ENCODE measurements around the gene RBFA.

RBFA gene

GRCh38 chr18:80075940-80076339 is 41.7 kb downstream of the RBFA start:
- Histone ChIP-seq H3K9me3 (ENCODE audit: low read length) (no peaks in the 10 kb centered on the region), H3K4me2 (ENCODE audit: low read length) (no peak overlapping the region), H3K9me2 (ENCODE audit: low read depth, low read length) (no peaks in the 10 kb centered on the region), H3K79me2 (ENCODE audit: insufficient read depth, low read length) (no peaks in the 10 kb centered on the region), H3K9ac (ENCODE audit: low read length) (no peak overlapping the region), H4K20me1 (ENCODE audit: insufficient read depth, low read length) (no peaks in the 10 kb centered on the region), H3K27ac (ENCODE audit: low read depth, low read length, poor library complexity, severe bottlenecking) (no peak overlapping the region), H2AFZ (ENCODE audit: low read length) (no peak overlapping the region), H3K4me3 (ENCODE audit: low read depth, low read length, poor library complexity, severe bottlenecking) (no peak overlapping the region), H3K4me1 (ENCODE audit: insufficient read depth, low read length, severe bottlenecking) (no peaks in the 10 kb centered on the region), H3K36me3 (ENCODE audit: insufficient read depth, low read length) (no peaks in the 10 kb centered on the region), H3F3A (ENCODE audit: insufficient read depth, low read length) (no peaks in the 10 kb centered on the region), H3K27me3 (ENCODE audit: insufficient read depth, low read length) (no peaks in the 10 kb centered on the region)
- TF ChIP-seq EZH2 (IDR thresholded peaks at IDR 0.05; ENCODE audit: borderline replicate concordance, low read length) (no peak), CTCF (IDR thresholded peaks at IDR 0.05; ENCODE audit: low read length) (no peak)

GRCh38 chr18:80076379-80076778 is 42.1 kb downstream of the RBFA start:
- no peaks in the 10 kb centered on the region for H3K27me3 ChIP-seq (ENCODE audit: insufficient read depth, low read length)
- TF ChIP-seq EZH2 (IDR thresholded peaks at IDR 0.05; ENCODE audit: borderline replicate concordance, low read length) (no peak), CTCF (IDR thresholded peaks at IDR 0.05; ENCODE audit: low read length) (no peak)
- no peak overlapping the region for H2AFZ ChIP-seq (ENCODE audit: low read length)
- H3K4me2 ChIP-seq (ENCODE audit: low read length): no peak overlapping the region
- no peaks in the 10 kb centered on the region for H3F3A ChIP-seq (ENCODE audit: insufficient read depth, low read length)
- no peak overlapping the region for H3K27ac ChIP-seq (ENCODE audit: low read depth, low read length, poor library complexity, severe bottlenecking)
- no peak overlapping the region for H3K9ac ChIP-seq (ENCODE audit: low read length)
- no peaks in the 10 kb centered on the region for H4K20me1 ChIP-seq (ENCODE audit: insufficient read depth, low read length)
- no peaks in the 10 kb centered on the region for H3K79me2 ChIP-seq (ENCODE audit: insufficient read depth, low read length)
- no peak overlapping the region for H3K4me3 ChIP-seq (ENCODE audit: low read depth, low read length, poor library complexity, severe bottlenecking)
- no peaks in the 10 kb centered on the region for H3K4me1 ChIP-seq (ENCODE audit: insufficient read depth, low read length, severe bottlenecking)
- no peaks in the 10 kb centered on the region for H3K9me2 ChIP-seq (ENCODE audit: low read depth, low read length)
- H3K9me3 ChIP-seq (ENCODE audit: low read length): no peaks in the 10 kb centered on the region
- H3K36me3 ChIP-seq (ENCODE audit: insufficient read depth, low read length): no peaks in the 10 kb centered on the region

- Histone ChIP-seq H3K36me3 (ENCODE audit: insufficient read depth, low read length) (no peaks in the 10 kb centered on the region), H3K79me2 (ENCODE audit: insufficient read depth, low read length) (no peaks in the 10 kb centered on the region), H3F3A (ENCODE audit: insufficient read depth, low read length) (no peaks in the 10 kb centered on the region), H2AFZ (ENCODE audit: low read length) (no peak overlapping the region), H4K20me1 (ENCODE audit: insufficient read depth, low read length) (no peaks in the 10 kb centered on the region), H3K9me3 (ENCODE audit: low read length) (no peaks in the 10 kb centered on the region), H3K27me3 (ENCODE audit: insufficient read depth, low read length) (no peaks in the 10 kb centered on the region), H3K4me2 (ENCODE audit: low read length) (no peak overlapping the region), H3K9me2 (ENCODE audit: low read depth, low read length) (no peaks in the 10 kb centered on the region), H3K4me3 (ENCODE audit: low read depth, low read length, poor library complexity, severe bottlenecking) (no peak overlapping the region), H3K27ac (ENCODE audit: low read depth, low read length, poor library complexity, severe bottlenecking) (no peak overlapping the region), H3K9ac (ENCODE audit: low read length) (no peak overlapping the region), H3K4me1 (ENCODE audit: insufficient read depth, low read length, severe bottlenecking) (no peaks in the 10 kb centered on the region)
- TF ChIP-seq EZH2 (IDR thresholded peaks at IDR 0.05; ENCODE audit: borderline replicate concordance, low read length): no peak
- no peak for TF ChIP-seq CTCF (IDR thresholded peaks at IDR 0.05; ENCODE audit: low read length)
These were observed 43.6 kb downstream of the RBFA start for GRCh38 chr18:80077873-80078272.

Data from OCI-LY1 (cell line).